Breast epithelium (tissue), 3 donors: Measurements from ENCODE around the gene ZNF776.

Experiments used
- POLR2A ChIP-seq: fragments of 450-650 bp; IDR thresholded peaks from one replicate; pipeline ENCODE4 v1.6.1; 2016; ENCODE audit warnings: antibody characterized with exemption, mild to moderate bottlenecking, moderate library complexity
- POLR2AphosphoS5 ChIP-seq, 3 donors: sonication (generic); formaldehyde crosslinking; IDR thresholded peaks; one replicate each; pipeline ENCODE4 v1.6.1; 2017; ENCODE audit warnings: antibody characterized with exemption in 3 of 3
- TF ChIP-seq, protein P1 (sequence below), 3 donors: fragments of 450-650 bp; IDR thresholded peaks; one replicate each; pipeline ENCODE4 v1.5.1; 2016 to 2017; ENCODE audit warnings: antibody characterized with exemption in 3 of 3, mild to moderate bottlenecking in 3 of 3, moderate library complexity in 3 of 3

GRCh38 chr19:57706346-57706745, 40.3 kb upstream of the ZNF776 start:
- TF ChIP-seq POLR2AphosphoS5 (IDR thresholded peaks at IDR 0.05) = no peak
- no peak for TF ChIP-seq POLR2A
- TF ChIP-seq, protein P1, sequence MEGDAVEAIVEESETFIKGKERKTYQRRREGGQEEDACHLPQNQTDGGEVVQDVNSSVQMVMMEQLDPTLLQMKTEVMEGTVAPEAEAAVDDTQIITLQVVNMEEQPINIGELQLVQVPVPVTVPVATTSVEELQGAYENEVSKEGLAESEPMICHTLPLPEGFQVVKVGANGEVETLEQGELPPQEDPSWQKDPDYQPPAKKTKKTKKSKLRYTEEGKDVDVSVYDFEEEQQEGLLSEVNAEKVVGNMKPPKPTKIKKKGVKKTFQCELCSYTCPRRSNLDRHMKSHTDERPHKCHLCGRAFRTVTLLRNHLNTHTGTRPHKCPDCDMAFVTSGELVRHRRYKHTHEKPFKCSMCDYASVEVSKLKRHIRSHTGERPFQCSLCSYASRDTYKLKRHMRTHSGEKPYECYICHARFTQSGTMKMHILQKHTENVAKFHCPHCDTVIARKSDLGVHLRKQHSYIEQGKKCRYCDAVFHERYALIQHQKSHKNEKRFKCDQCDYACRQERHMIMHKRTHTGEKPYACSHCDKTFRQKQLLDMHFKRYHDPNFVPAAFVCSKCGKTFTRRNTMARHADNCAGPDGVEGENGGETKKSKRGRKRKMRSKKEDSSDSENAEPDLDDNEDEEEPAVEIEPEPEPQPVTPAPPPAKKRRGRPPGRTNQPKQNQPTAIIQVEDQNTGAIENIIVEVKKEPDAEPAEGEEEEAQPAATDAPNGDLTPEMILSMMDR (IDR thresholded peaks at IDR 0.05) = no peak
